GM11168 (cell line): Measurements from ENCODE around the gene SRGAP1.
"Not testable (repeated sequence)": the region's sequence is repeated elsewhere in the genome, so short reads cannot be mapped to it uniquely, and the experiment has no call there.

Source experiments
- in situ Hi-C: fragments of 300-500 bp; cut with MboI; formaldehyde crosslinking; loops from one replicate; pipeline ENCODE4 v1.12.0; 2022; ENCODE audit warnings: low sequenced_read_pairs; ENCODE audit not compliant: unreplicated experiment

The SRGAP1 gene

DNA sequence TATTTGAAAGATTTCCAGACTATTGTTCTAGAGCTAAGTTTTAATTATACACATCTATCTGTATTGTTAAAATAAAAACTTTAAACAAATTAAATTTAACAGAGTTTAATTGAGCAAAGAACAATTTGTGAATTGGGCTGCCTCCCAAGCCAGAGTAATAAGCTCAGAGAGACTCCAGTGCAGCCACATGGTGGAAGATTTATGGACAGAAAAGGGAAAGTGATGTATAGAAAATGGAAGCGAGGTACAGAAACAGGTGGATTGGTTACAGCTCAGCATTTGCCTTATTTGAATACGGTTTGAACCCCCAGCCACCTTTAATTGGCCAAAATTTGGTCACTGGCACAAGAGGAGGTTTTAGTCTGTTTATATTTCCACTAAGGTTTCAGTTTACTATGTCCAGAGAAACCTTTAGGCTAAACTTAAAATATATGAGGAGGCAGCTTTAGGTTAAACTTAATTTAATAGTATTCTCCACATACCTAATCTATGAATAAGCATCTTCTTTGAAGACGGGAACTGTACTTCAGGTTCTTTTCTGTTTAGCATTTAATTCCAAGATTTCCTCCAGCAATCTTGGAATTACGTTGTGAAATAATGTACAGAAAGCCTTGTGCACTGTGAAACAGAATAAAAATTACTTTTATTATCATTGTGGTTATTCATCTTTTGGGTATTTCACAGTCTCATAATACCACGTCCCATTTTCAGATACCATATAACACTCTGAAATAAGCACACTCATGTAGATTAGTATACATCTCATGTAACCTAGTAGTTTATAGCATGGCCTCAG is 19.4 kb downstream of the SRGAP1 start:
- in situ Hi-C loops: no loop called here

- in situ Hi-C loops: no loop called here
Measured at GRCh38 chr12:63864454-63864706, 19.9 kb downstream of the SRGAP1 start.

GRCh38 chr12:63865448-63865847 is 20.9 kb downstream of the SRGAP1 start:
- in situ Hi-C loops: no loop called here

GRCh38 chr12:63867053-63867452 is 22.6 kb downstream of the SRGAP1 start:
- in situ Hi-C loops: no loop called here

DNA sequence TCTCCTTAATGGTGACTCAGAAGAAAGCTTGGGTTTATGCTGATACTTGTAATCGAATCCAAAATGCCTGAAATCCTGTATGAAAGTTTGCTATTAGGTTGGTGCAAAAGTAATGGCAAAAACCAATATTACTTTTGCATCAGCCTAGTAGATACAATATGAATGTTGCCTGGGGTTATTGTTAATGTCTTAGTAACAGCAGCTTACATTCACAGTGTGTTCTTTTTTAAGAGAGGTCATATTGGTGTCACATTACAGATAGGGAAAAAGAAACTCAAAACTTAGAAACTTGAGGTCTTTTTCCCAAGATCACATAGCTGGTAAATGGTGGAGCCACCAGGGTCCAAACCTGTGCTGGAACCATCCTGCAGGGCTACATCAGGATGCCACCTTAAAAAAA is 25.2 kb downstream of the SRGAP1 start:
- in situ Hi-C loops: no loop called here

- in situ Hi-C loops: no loop called here
Measured at GRCh38 chr12:63870838-63871237, 26.3 kb downstream of the SRGAP1 start.

- in situ Hi-C loops: no loop called here
Measured at GRCh38 chr12:63874897-63875480, 30.5 kb downstream of the SRGAP1 start.

GRCh38 chr12:63875703-63876102 is 31.2 kb downstream of the SRGAP1 start:
- in situ Hi-C loops: no loop called here

DNA sequence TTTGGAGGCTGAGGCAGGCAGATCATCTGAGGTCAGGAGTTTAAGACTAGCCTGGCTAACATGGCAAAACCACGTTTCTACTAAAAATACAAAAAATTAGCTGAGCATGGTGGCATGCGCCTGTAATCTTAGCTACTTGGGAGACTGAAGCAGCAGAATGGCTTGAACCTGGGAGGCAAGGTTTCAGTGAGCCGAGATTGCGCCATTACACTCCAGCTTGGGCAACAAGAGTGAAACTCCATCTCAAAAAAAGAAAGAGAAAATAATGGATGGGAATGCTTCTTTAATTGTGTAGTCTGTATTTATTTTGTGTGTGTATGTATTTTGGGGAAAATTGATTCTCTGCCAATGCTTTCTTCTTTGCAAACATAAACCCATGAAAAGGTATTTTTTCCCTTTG is 32.5 kb downstream of the SRGAP1 start:
- in situ Hi-C loops: no loop called here

DNA sequence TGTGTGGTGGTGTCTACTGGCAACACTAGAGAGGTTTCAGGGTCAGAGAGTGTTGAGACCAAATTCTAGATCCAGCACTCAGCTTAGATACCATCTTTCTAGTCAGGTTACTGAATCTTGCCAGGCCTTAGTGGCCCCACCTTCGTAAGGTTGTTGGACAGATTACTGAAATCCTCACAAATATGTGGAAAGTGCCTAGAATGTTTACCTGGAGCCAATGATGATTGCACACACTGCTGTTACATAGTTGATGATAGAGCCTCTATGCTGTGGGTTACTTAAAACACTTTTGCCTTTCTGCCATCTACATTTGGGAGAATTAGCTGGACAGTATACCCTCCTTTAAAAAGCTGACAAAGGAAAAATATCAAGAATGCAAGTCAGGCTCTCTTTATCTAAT is 33.2 kb downstream of the SRGAP1 start:
- in situ Hi-C loops: no loop called here

GRCh38 chr12:63880235-63880634 is 35.7 kb downstream of the SRGAP1 start:
- in situ Hi-C loops: not testable (repeated sequence)

DNA sequence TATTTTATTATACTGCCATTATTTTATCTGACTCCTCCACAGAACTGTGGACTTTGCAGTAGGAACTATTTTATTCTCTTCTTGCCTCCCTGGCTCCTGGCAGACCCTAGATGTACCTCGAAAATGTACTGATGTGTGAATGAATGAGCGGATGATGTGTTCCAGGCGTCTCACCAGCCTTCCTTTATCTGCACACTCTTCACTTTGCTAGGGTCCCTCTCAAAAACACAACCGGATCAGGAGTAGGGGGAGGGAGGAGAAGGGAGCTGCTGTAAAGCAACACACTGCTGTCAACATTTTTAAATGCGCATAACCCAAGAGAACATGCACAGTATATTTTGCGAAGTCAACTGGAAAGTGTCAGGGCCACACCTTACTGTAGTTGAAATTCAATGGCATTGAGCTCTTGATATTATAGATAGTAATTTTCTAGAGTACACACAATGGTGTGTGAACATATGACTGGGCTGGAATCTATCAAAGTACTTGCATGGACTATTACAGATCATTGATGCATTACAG is 36.3 kb downstream of the SRGAP1 start:
- in situ Hi-C loops: no loop called here

- in situ Hi-C loops: no loop called here
Measured at GRCh38 chr12:63882844-63883243, 38.3 kb downstream of the SRGAP1 start.

- in situ Hi-C loops: no loop called here
Measured at GRCh38 chr12:63885401-63885800, 40.9 kb downstream of the SRGAP1 start.

DNA sequence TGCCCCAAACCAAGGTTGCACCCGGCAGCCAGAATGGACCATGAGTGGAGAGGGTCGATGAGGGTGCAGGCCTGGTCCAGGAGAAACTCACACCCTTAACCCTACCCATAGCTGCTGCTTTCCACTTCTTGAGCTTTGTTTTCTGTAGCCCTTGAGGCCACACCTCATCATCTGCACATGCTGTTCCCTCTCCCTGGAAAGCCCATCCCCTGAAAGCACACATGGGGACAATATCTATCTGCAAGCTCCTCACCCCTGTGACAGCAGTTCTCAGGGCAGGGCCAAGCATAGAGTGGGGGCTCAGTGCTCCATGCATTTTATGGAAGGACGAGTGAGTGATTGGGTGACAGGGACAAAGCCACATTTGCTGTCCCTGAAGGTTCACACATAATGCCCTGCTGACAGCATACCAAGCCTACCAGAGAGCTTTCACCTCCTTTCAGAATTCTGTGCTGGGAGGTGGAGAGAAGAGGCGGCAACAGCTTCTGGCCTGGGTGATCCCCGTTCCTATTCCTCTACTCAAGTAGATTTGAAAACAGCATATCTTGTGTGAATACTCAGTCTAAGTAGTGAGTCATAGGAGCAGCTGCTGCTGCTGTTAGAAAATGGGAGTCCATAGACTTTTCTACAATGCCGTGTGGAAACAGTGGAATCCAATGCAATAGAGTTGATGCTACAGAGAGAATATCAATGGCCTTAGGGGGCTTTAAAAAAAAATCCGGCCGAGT is 44.6 kb downstream of the SRGAP1 start:
- in situ Hi-C loops: no loop called here

DNA sequence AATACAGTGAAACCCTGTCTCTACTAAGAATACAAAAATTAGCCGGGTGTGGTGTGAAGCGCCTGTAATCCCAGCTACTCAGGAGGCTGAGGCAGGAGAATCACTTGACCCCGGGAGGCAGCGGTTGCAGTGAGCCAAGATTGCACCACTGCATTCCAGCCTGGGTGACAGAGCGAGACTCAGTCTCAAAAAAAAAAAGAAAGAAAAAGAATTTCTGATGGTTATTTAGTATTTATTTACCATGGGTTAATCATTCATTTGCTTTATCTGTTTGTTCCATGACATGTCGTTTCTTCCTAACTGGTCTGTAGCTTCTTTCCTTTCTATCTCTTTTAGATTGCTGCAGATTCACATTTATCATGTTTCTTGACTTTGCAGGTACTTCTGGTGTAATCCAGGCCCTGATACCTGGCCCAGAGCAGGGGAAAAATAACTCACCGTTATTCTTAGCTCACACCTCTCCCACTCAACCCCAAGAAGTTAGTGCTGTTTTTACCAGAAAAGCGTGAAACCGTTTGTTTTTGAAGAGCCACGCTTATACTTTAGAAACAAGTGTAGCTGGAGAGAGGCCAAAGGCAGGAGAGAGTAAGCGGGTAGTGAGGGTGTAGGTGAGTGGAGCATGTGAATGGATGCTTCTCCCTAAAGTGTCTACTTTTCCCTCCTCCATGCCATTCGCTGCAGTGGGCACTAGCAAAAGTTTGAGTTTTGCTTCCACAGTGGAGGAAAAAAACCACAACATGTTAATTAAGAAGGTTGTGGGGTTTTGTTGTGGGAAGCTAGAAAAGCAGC is 45.4 kb downstream of the SRGAP1 start:
- in situ Hi-C loops: no loop called here

- in situ Hi-C loops: no loop called here
Measured at GRCh38 chr12:63893170-63893569, 48.7 kb downstream of the SRGAP1 start.

- in situ Hi-C loops: no loop called here
Measured at GRCh38 chr12:63894132-63894531, 49.6 kb downstream of the SRGAP1 start.

DNA sequence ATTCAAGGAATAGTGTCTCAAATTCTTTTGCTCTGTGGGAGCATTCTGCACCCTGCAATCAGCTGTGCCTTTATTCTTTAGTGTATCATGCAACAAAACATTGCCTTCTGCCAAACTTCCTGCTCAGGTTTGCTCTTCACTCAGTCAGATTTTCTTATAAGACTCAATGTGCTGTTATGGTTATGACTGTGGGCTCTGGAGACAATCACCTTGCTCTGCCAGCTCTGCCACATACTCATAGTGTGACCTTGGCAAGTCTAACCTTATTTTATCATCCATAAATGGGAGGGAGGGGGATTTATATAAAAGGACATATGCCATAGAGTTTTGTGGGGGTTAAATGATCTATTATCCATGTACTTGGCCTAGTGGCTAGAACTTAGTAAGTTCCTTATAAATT is 51.3 kb downstream of the SRGAP1 start:
- in situ Hi-C loops: no loop called here

DNA sequence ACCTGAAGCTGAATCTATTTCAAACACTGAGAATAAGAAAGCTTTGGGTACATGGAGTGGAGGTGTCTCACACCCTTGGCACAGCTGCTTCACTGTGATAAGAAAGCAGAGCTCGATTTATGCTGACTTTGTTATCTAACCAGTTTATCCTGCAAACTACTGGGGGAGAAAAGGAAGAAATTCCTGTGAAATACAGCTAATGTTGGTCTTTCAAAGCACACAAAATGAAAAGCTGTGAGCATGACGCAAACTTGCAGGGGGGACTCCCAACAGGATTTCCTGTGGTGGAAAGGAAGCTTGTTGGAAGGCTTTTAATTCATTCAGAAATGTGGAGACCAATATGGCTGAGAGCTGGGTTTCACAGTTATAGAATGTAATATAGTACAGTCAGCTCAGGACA is 53.4 kb downstream of the SRGAP1 start:
- in situ Hi-C loops: no loop called here
